HG03280 (cell line): ENCODE results near the gene PDE8A.

Experiments
- ATAC-seq: cut with Tn5 transposase; IDR thresholded peaks from one replicate; pipeline ENCODE4 v1.9.1; 2021; ENCODE audit warnings: mild to moderate bottlenecking, moderate library complexity; ENCODE audit not compliant: unreplicated experiment

Gene PDE8A

GRCh38 chr15:85030301-85030929, 48.8 kb downstream of the PDE8A start:
- ATAC-seq = no peak

- ATAC-seq = no peak
These were observed 49.7 kb downstream of the PDE8A start for GRCh38 chr15:85031086-85031943.

GRCh38 chr15:85031944-85032558, 50.4 kb downstream of the PDE8A start:
- ATAC-seq = no peak

DNA sequence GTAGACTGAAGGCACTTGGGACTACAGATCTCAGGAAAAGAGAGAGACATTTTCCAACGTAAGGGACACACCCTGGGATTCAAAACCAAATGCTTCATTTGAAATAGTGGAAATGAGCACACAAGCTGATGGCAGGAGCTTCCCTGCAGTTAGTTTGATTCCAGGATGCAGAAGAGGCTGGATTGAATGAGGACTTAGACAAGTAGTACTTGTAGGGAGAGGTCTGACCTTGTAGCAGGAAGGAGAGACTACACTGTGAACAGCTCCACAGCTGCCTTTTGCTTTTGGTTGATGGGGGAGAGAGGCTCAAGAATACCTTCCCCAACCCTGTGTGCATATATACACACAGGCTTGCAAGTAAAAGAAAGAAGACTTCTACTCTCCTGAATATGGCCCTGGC, 51.5 kb downstream of the PDE8A start:
- ATAC-seq = no peak

DNA sequence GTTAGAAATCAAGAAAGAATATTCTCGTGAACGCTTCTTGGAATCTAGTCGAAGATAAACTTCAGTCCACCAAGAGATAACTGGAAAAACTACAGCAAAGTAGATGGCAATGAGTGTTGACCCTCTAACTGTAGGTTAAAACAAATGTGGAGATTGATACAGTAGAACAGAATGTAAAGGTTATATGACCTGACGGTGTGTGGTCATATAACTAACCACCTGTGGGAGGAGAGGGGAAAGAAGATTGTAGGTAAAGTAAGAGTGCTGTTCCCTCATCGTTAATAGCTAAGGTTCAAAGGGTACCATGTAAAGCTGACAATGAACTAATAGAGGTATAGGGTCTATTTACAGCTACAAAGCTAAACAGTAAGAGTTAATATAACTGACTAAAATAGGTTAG, 52.6 kb downstream of the PDE8A start:
- ATAC-seq = no peak

DNA sequence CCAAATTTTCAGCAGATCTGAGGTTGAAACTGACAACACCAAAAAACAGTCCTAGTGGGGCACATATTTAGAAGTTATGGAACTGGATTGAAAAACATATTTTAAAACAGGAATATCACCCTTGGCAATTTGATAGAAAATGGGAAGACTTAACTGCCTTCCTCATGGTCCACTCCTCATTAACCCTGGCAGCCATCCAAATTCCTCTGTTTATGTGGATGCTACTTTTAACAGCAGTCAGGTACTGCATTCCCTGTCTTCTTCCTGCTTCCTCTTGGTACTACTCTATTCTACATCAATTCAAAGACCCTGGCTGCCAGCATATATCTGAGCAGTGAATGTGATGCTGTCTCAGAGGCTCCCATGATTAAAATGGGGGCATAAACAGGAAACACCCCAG, 54.3 kb downstream of the PDE8A start:
- ATAC-seq = no peak

DNA sequence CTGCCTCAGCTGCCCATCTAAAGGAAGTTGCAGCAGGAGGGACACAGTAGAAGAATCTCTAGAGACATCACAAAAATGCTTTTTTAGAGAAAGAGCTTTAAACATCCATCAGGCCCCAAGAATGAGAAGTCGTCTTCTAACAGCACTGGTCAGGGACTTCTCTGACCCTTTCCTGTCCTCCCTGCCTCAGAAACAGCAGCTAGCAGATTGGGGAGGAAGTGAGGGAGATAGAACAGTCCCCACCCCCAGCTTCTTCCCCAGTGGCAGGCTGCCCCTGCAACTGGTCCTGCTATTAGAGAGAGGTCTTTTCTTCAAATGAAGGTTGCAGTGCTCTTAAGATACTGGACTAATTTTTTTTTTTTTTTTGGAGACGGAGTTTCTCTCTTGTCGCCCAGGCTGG, 55.1 kb downstream of the PDE8A start:
- no peak for ATAC-seq

GRCh38 chr15:85037641-85038040, 56.0 kb downstream of the PDE8A start:
- ATAC-seq = no peak

- ATAC-seq = no peak
These were observed 59.6 kb downstream of the PDE8A start for GRCh38 chr15:85041230-85041629.

DNA sequence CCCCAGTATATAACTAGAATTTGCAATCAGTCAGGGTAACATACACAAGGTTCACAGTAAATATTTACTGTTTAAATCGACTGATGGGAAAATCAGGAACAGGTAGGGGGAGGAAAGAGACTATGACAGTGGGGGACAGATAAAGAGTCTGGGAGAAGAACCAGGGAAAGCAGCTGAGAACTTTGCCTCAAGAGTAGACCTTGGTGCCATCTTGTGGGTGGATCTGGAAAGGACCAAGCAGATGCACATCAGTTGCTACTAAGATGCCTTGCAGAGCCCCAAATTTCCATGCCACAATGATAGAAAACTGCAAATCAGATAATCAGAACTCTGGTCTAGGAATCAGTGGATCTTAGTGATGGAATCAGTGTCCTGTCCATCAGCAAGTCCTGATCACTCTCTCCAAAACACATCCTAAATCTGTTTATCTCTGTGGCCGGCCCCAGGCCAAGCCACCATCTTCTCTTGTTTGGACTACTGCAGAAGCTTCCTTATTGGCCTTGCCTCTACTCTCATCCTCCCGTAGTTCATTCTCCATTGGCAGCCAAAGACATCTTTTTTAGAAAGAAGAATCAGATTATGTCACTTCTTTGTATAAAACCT, 62.7 kb downstream of the PDE8A start:
- no peak for ATAC-seq

GRCh38 chr15:85044894-85045293, 63.2 kb downstream of the PDE8A start:
- ATAC-seq = no peak

DNA sequence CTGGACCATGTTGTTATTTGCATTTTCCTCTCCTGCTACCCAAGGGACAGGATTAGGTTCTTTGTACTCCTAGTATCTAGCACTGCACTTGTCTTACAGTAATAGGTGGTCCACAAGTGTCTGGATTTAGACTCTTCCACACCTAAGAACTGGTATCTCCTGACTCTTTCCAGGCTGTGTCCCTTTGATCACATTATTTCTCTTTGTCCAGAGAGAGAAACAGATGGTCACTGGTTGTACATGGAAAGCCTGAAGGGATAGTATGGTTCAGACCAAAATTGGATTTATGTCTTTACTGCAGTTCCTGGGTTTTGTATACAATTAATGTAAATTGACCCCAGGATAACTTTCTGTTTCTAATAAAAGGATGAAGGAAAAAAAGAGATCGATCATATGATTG, 64.0 kb downstream of the PDE8A start:
- no peak for ATAC-seq

- no peak for ATAC-seq
These were observed 65.8 kb downstream of the PDE8A start for GRCh38 chr15:85047271-85047948.

DNA sequence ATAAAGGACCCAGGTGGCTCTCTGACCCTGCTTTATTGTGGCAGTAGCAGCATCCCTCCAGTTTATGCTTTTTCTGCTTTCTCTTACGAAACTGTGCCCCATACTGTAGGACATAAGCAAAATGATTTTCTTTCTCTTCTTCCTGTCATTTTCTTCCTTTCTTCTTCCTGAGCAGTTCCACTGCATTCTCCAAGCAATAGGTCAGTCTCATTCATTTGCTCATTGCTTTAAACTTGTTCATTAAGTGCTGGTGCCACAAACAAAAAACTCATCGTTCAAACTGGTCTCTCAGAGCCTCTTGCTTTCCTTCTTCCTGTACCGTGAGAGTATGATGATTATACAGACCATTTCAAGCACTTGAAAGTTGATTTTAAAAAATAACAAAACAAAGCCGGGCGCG, 66.8 kb downstream of the PDE8A start:
- ATAC-seq = no peak

DNA sequence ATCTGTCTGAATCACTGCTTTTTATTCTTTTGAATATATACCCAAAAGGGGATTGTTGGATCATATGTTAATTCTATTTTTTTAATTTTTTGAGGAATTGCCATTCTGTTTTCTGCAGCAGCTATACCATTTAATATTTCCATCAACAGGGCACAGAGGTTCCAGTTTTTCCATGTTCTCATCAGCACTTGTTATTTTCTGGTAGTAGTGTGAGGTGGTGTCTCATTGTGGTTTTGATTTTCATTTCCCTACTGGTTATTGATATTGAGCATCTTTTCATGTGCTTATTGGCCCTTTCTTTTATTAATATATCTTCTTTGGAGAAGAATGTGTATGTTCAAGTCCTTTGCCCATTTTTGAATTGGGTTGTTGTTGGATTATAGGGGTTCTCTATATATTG, 68.1 kb downstream of the PDE8A start:
- ATAC-seq = no peak

- ATAC-seq = no peak
These were observed 78.1 kb downstream of the PDE8A start for GRCh38 chr15:85059734-85060133.

DNA sequence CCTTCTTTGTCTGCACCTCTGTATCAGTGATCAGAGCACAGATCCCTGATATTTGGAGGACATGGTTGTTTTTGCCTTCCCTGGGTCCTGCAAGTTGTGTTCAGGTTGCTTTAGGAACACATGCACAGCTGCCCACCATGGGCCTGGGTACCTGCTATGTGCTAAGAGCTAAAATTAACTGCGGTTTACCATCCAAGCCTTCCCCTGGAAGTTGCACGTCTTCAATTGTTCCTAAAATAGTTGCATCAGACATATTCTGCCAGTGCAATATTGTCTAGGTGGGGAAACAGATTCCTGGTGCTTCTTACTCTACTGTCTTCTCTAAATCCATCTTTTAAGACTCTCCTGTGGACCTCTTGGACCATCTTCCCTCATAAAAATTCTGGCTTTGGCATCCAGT, 80.9 kb downstream of the PDE8A start:
- ATAC-seq = no peak

GRCh38 chr15:85063088-85063487, 81.4 kb downstream of the PDE8A start:
- no peak for ATAC-seq

- no peak for ATAC-seq
These were observed 81.9 kb downstream of the PDE8A start for GRCh38 chr15:85063522-85064079.

DNA sequence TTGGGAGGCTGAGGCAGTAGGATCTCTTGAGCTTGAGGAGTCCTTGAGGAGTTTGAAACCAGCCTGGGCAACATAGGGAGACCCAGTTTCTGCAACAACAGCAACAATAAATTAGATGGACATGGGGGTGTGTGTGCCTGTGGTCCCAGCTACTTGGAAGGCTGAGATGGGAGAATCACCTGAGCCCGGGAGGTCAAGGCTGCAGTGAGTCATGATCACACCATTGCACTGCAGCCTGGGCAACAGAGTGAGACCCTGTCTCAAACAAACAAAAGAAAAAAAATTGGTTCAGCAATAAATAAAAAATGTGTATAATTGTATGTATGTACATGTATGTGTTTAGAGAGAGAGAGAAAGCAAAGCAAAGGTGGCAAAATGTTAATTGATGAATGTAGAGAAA, 83.1 kb downstream of the PDE8A start:
- no peak for ATAC-seq

DNA sequence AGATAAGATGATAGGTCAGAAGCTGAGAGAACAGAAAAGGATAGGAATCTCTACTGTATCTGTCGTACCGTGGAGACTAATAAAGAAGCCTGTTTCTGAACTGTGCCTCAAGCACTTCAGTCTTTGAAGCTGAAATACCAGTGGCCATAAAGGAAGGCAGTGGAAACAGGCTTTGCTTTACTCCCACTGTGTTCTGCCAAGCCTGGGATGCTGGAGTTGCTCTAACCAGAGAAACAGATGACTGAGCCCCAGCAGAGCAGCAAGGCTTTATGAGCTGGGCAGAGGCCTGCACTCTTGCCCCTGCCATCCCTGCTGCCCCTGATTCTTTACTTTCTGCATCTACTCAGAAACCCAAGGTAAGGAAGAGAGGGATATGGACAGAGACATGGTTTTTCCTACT, 89.4 kb downstream of the PDE8A start:
- no peak for ATAC-seq
